Activated effector memory CD4-positive, alpha-beta T cell treated with anti-CD3 and anti-CD28 coated beads, Interleukin-2, amount 50 U/mL, for 16 hours (primary cell): Measurements from ENCODE around the gene TANC1.
A peak's percentile ranks its signal among the peaks of the same experiment; 100 is the strongest.

Experiments used
- DNase-seq: peaks from one replicate; pipeline ENCODE4 v3.0.0-alpha.2; 2020

Gene TANC1

DNA sequence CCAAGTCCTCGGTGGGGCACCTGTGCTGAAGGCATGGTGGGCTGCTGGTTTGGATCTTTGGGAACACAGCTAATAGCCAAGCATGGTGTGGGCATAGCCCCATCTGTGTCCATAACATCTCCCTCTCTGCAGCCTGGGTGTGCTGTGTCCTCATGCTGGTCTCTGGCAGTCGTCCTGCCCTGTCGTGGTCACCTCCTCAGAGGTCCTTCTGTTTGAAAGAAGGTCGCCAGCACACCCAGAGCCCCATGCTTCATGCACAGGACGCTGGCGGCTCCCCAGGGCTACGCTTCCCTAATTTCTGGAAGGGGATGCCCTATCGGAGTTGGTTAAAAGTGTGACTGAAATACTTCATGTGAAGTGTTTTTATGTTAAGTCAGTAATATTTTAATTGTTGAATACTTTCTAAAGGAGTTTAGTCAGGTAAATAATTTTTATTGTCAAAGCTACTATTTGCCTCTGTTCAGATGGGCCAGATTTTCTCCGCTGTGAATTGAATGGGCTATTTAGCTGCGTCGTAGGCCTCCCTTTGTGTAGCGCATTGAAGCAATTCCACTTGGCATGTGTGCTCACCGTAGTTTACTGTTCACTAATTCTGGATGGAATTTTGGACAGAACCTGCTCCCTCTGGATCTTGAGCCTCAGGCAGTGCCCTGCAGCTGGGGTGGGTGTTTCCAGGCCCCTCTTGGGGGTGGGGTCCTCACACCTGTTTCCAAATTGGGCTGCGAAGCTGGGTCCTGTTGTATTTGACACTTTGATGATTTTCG, 236.1 kb downstream of the TANC1 start:
- DNase-seq = no peak

GRCh38 chr2:159206736-159207380, 238.4 kb downstream of the TANC1 start:
- no peak for DNase-seq

DNA sequence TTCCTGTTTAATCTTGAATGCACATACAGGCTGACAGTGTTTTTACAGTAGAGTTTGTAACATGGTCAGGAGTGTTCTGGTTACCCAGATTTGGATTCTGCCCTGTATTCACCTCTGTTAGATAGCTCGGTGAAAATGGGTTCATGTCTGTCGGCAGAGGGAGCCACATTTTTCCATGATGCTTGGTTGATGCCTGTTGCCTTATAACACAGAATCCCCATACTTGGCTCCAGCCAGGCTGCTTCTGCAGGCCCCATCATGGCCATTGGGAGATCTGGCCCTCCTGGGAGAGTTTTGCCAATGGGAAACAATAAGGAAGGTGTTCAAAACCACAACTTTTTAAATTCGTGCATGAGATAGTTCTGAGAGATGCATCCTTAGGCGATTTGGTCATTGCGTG, 240.0 kb downstream of the TANC1 start:
- DNase-seq = no peak

GRCh38 chr2:159209341-159210306, 241.2 kb downstream of the TANC1 start:
- peak; percentile 70 for DNase-seq

- DNase-seq = no peak
Measured at GRCh38 chr2:159211447-159212396, 243.3 kb downstream of the TANC1 start.

DNA sequence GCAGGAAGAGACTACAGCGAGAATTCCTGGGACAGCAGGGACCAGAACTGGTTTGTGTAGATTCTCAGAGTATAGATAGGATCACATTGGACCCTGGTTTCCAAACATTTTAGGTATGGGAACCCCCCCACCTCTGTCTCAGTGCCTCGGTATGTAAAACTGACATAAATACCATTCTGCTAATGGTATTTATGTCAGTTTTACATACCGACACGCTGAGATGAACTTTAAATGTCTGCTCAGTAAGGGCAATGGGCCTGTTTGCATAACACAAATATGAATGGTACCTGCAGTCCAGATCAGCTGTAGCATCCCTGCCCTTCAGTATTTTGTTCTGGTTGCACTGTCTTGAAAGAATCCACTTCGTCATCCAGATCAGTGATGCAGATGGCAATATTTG, 244.9 kb downstream of the TANC1 start:
- DNase-seq = no peak

DNA sequence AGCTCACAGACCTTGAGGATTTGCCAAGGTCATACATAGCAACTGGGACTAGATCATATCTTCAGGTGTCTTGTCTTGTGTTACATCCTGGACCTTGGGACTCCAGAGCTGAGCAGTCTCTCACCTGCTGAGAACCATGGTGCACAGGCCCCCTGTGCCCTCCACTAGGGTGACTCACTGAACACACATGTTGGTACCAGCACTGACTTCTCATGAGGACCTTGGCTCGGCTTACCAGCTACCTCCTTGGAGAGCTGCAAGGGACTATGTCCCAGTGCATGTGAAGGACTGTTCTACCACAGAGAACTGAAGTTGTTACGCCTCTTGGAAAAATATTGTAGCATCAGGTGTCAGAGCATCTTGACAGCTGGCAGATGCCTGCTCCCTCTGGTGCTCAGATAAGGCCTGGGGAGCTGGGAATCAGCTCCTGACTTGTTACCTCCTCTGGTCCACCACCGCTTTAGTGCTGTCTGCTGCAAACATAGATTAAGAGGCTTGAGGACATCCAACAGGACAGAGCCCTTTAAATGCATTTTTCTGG, 246.0 kb downstream of the TANC1 start:
- DNase-seq = no peak

- DNase-seq = no peak
Measured at GRCh38 chr2:159215116-159215515, 246.7 kb downstream of the TANC1 start.

- DNase-seq = no peak
Measured at GRCh38 chr2:159217676-159218075, 249.2 kb downstream of the TANC1 start.

GRCh38 chr2:159218389-159218788, 249.9 kb downstream of the TANC1 start:
- no peak for DNase-seq

- no peak for DNase-seq
Measured at GRCh38 chr2:159219394-159219998, 251.1 kb downstream of the TANC1 start.

DNA sequence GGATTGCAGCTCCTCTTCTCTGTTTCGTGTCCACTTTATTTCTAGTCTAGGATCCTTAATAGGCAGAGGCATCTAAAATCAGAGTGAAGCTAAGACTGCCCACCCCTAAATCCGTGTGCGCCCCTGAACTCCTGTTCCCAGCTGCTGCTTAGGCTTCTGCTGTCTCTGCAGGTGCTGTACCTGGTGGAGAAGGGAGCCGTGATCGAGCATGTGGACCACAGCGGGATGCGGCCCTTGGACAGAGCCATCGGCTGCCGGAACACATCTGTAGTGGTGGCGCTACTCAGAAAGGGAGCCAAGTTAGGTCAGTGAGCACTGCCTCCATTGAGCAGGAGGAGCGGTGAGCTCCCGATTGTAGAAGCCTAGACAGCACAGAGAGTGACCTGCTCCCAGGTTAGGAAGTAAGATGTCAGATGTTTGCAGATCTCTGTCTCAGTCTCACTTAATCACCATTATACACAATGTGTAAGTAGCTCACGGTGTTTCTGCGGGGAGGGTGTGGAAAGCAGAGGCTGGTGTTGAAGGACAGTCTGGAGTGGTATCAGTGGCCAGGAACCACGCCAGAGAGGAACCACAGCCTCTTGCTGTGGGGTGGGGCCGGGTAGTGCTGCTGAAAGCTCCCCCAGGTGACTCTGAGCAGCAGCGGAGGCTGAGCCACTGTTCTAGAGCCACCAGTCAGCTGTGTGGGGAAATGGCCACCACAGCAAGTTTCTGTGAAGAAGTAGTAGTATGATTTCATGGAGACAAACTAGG, 255.8 kb downstream of the TANC1 start:
- DNase-seq = no peak

GRCh38 chr2:159225025-159226016, 256.9 kb downstream of the TANC1 start:
- no peak for DNase-seq

DNA sequence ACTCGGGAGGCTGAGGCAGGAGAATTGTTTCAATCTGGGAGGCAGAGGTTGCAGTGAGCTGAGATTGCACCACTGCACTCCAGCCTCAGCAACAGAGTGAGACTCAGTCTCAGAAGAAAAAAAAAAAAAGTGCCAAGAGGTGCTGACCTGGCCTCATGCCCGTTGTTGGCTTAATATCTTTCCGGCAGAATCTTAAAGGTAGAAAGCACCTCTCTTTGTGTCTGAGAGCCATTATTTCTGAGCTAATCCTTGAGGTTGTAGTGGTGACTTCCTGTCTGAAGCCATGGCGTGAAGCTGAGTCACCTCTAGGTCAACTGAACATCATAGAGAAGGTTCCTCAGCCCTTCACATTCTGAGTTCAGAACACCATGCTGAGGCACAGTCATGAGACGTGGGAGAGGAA, 257.6 kb downstream of the TANC1 start:
- DNase-seq = no peak

DNA sequence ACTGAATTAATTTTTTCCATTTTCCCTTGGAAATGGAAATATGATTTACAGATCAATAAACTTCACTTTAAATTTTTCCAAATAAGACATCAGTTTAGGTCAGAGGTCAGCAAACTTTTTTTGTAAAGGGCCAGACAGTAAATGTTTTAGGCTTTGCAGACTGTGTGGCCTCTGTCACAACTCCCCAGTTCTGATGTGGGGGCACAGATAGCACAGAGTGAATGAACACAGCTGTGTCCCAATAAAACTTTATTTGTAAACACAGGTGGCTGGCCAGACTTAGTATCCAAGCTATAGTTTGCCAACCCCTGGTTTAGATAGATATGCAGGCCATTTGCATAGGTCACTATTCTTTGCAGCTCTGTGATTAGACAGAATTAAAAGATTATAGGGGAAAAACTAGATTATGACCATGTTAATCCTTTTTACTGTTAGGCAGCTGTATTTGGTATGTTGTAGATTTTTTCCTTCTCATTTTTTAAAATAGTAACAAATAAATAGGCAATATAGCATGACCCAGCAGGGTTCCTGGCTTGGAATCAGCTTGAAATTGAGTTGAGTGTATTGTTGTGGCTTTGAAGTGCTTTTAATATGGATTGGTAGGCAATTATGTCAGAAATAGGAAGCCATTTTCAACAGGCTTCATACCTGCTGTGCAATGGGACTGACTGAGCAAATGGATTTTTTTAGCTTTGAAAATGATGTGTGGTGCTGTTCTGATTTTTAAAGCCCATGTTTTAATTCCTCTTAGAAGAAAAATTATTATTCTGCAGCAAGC, 258.4 kb downstream of the TANC1 start:
- DNase-seq = no peak

GRCh38 chr2:159227467-159227866, 259.0 kb downstream of the TANC1 start:
- no peak for DNase-seq

DNA sequence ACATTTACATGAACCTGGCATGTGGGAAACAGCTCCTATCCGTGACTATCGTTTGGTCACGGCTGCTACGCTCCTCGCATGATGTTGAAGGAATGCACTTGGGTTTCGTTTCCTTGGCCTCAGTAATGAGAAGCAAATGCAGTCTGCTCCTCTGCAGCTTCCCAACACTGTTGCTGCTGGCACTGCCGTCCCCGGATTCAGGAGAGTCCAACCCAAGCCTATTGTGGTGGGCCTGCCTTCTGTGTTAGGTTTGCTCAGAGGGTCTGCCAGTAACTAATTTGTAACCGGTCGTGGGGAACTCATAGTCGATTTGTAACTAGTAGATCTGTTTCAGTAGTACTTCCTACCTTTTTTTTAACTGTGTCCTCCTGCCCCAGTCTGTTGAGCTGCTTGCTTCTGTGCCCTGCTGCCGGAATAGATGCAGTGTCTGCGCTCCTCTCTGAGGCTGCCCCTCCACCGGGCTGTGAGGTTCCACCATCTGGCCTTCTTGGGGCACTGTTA, 259.7 kb downstream of the TANC1 start:
- DNase-seq = no peak

GRCh38 chr2:159229476-159230144, 261.2 kb downstream of the TANC1 start:
- DNase-seq = no peak
